HCT116 (cell line): ENCODE results near the gene FAM53B. TPM values are rescaled to one million over a fixed set of nuclear protein-coding genes. Genes with fewer than 3 reads are reported as not detected.

ENCODE experiments used
- ATAC-seq: fragments of 200-7000 bp; cut with Tn5 transposase; 2 replicates; pipeline ENCODE4 v1.9.1; 2020; ENCODE audit warnings: mild to moderate bottlenecking, moderate library complexity
- BruUV-seq: library from RNA; stranded (reverse); fragments of 400-500 nt; replicated peaks from 2 replicates; lab custom pipeline; 2021; lab: Mats Ljungman, UMichigan
- CTCF ChIA-PET: fragments of 300-600 bp; sonication (Branson Sonifier 250); formaldehyde crosslinking; loops from one replicate; lab custom pipeline; 2021; ENCODE audit warnings: antibody characterized with exemption; lab: Charles Lee
- POLR2A ChIA-PET: fragments of 300-600, 350-600 bp; sonication (Branson Sonifier 250); formaldehyde crosslinking; loops from one replicate; lab custom pipeline; 2021; ENCODE audit warnings: antibody characterized with exemption; lab: Charles Lee
- RAD21 ChIA-PET, 2 experiments: fragments of 300-600 bp; sonication (Branson Sonifier 250); formaldehyde crosslinking; loops; one replicate each; lab custom pipeline; 2023; ENCODE audit warnings: low total read pairs in 2 of 2; ENCODE audit not compliant: uncharacterized antibody in 2 of 2, unreplicated experiment in 2 of 2, low non-redundant PET in 1 of 2; lab: Charles Lee
- DNase-seq: peaks from one replicate; pipeline ENCODE4 v3.0.0-alpha.2; 2010; ENCODE audit warnings: low read depth, low spot score
- H2AFZ ChIP-seq: fragments of 200-600 bp; shearing (Covaris generic), sonication (generic); 2 replicates; pipeline ENCODE4 v1.6.1; 2017; ENCODE audit warnings: low read depth, mixed run types, mixed read lengths, antibody characterized with exemption, low read length; ENCODE audit not compliant: poor library complexity, severe bottlenecking
- H3K27ac ChIP-seq: 2 replicates; pipeline ENCODE4 v1.5.1; 2012; ENCODE audit warnings: low read depth, low read length
- H3K27me3 ChIP-seq: fragments of 200-600 bp; sonication (generic); 2 replicates; pipeline ENCODE4 v1.6.1; 2016; ENCODE audit warnings: mixed run types, low read length, mixed read lengths; ENCODE audit not compliant: insufficient read depth
- H3K36me3 ChIP-seq, 2 experiments: fragments of 200-500 bp in 1 of 2; fragments of 200-600 bp in 1 of 2; sonication (Bioruptor generic) in 1 of 2; sonication (generic) in 1 of 2; 2 replicates each; pipeline versions ENCODE4 v1.5.1 to v1.6.1; 2014 to 2016; ENCODE audit warnings: low read length in 2 of 2, inconsistent platforms in 1 of 2, mixed read lengths in 1 of 2, mixed run types in 1 of 2; ENCODE audit not compliant: insufficient read depth in 2 of 2, control insufficient read depth in 1 of 2
- H3K4me1 ChIP-seq, 2 experiments: fragments of 200-600 bp in 1 of 2; sonication (generic) in 1 of 2; 2 replicates each; pipeline versions ENCODE4 v1.5.1 to v1.6.1; 2012 to 2017; ENCODE audit warnings: low read length in 2 of 2, inconsistent platforms in 1 of 2, mild to moderate bottlenecking in 1 of 2, mixed read lengths in 1 of 2, mixed run types in 1 of 2, moderate library complexity in 1 of 2; ENCODE audit not compliant: insufficient read depth in 2 of 2, control insufficient read depth in 1 of 2
- H3K4me2 ChIP-seq: fragments of 200-600 bp; sonication (generic); 2 replicates; pipeline ENCODE4 v1.6.1; 2017; ENCODE audit warnings: mixed run types, low read length, mixed read lengths
- H3K4me3 ChIP-seq, 2 experiments: fragments of 200-600 bp in 1 of 2; sonication (generic) in 1 of 2; replicated peaks in 1 of 2; 2 replicates each; pipeline ENCODE4 v1.5.1; 2011 to 2016; ENCODE audit warnings: low read length in 2 of 2, control low read depth in 1 of 2, low read depth in 1 of 2, mild to moderate bottlenecking in 1 of 2, mixed read lengths in 1 of 2, mixed run types in 1 of 2
- H3K79me2 ChIP-seq: fragments of 200-600 bp; sonication (generic); 2 replicates; pipeline ENCODE4 v1.6.1; 2017; ENCODE audit warnings: mild to moderate bottlenecking, mixed run types, low read length, moderate library complexity, mixed read lengths; ENCODE audit not compliant: insufficient read depth
- H3K9ac ChIP-seq: fragments of 200-600 bp; sonication (generic); 2 replicates; pipeline ENCODE4 v1.6.1; 2016; ENCODE audit warnings: low read length, mixed read lengths
- H3K9me2 ChIP-seq: fragments of 200-600 bp; sonication (generic), shearing (Covaris generic); 2 replicates; pipeline ENCODE4 v1.6.1; 2017; ENCODE audit warnings: mixed run types, mild to moderate bottlenecking, moderate library complexity; ENCODE audit not compliant: insufficient read depth
- H3K9me3 ChIP-seq, 2 experiments: fragments of 200-500 bp in 1 of 2; fragments of 200-600 bp in 1 of 2; sonication (Bioruptor generic) in 1 of 2; sonication (generic) in 1 of 2; 2 replicates each; pipeline ENCODE4 v1.6.1; 2014 to 2017; ENCODE audit warnings: low read length in 2 of 2, mixed read lengths in 2 of 2, inconsistent platforms in 1 of 2, low read depth in 1 of 2, mild to moderate bottlenecking in 1 of 2, mixed run types in 1 of 2, moderate library complexity in 1 of 2; ENCODE audit not compliant: control insufficient read depth in 1 of 2, insufficient read depth in 1 of 2
- H4K20me1 ChIP-seq: fragments of 200-600 bp; sonication (generic), shearing (Covaris generic); 2 replicates; pipeline ENCODE4 v1.6.1; 2017; ENCODE audit warnings: mixed run types, mild to moderate bottlenecking, moderate library complexity; ENCODE audit not compliant: insufficient read depth
- CBX3 ChIP-seq: IDR thresholded peaks from 2 replicates; pipeline ENCODE4 v1.6.1; 2012; ENCODE audit warnings: low read depth
- CEBPB ChIP-seq: IDR thresholded peaks from 2 replicates; pipeline ENCODE4 v1.6.1; 2012; ENCODE audit warnings: low read depth
- EGR1 ChIP-seq: IDR thresholded peaks from 2 replicates; pipeline ENCODE4 v1.6.1; 2012; ENCODE audit warnings: low read depth
- EZH2 ChIP-seq: fragments of 200-600 bp; sonication (generic); IDR thresholded peaks from 2 replicates; pipeline ENCODE4 v1.6.1; 2017; ENCODE audit warnings: antibody characterized with exemption, mixed run types
- POLR2A ChIP-seq: IDR thresholded peaks from 2 replicates; pipeline ENCODE4 v1.7.0; 2011; ENCODE audit warnings: borderline replicate concordance; ENCODE audit not compliant: insufficient read depth, insufficient read length; ENCODE audit errors: extremely low read depth
- RAD21 ChIP-seq: IDR thresholded peaks from 2 replicates; pipeline ENCODE4 v1.6.1; 2012; ENCODE audit warnings: low read depth, mild to moderate bottlenecking
- TCF7L2 ChIP-seq: IDR thresholded peaks from 2 replicates; pipeline ENCODE4 v1.7.0; 2011; ENCODE audit warnings: borderline replicate concordance, inconsistent platforms; ENCODE audit not compliant: insufficient read depth, insufficient read length; ENCODE audit errors: extremely low read depth
- YY1 ChIP-seq: IDR thresholded peaks from 2 replicates; pipeline ENCODE4 v1.6.1; 2011; ENCODE audit warnings: low read length, low read depth, moderate library complexity, mild to moderate bottlenecking; ENCODE audit not compliant: insufficient replicate concordance; ENCODE audit errors: extremely low read depth
- ZNF274 ChIP-seq: fragments of 200-500 bp; sonication (Bioruptor generic); IDR thresholded peaks from 2 replicates; pipeline ENCODE4 v1.6.1; 2014; ENCODE audit warnings: mild to moderate bottlenecking, low read depth, low read length, inconsistent platforms
- intact Hi-C: fragments of 100-400 bp; cut with micrococcal nuclease; formaldehyde crosslinking; loops from 2 replicates; pipeline ENCODE4 v1.10.0; 2022
- total RNA-seq: library from RNA; stranded (reverse); gene quantifications from one replicate; pipeline ENCODE4 v1.2.1, GENCODE V29; 2021; ENCODE audit not compliant: unreplicated experiment
- TF ChIP-seq, protein P1 (sequence below): IDR thresholded peaks from 2 replicates; pipeline ENCODE4 v1.6.1; 2012
- TF ChIP-seq, protein P2 (sequence below): IDR thresholded peaks from 2 replicates; pipeline ENCODE4 v1.6.1; 2011; ENCODE audit warnings: mild to moderate bottlenecking, low read length, moderate library complexity; ENCODE audit not compliant: insufficient replicate concordance; ENCODE audit errors: extremely low read depth

The FAM53B gene
- total RNA-seq, 1 experiment from 2014 or later = 19.6 TPM

DNA sequence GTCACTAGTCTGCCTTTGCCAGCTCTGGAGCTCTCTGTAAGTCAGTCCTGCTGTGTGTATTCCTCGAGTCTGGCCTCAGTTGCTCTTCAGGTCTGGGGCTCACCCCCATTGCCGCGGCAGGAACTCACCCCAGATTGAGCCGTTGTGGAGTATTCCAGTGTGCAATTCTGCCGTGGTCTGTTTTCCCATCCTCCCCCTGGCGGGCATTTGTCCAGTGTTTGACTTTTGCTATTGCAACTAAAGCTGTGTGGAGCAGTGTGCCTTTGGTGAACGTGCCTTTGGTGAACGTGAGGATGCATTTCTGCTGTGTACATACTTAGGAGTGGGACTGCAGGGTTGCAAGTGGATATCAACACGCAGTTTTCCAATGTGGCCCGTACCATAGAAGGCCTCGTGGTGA lies 134.5 kb downstream of the FAM53B start:
- intact Hi-C loops = no loop called here
- H4K20me1 ChIP-seq = no peaks in the 10 kb centered on the region
- H3K4me3 ChIP-seq = no peak overlapping the region
- TF ChIP-seq, protein P1, sequence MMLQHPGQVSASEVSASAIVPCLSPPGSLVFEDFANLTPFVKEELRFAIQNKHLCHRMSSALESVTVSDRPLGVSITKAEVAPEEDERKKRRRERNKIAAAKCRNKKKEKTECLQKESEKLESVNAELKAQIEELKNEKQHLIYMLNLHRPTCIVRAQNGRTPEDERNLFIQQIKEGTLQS = no peak
- TF ChIP-seq CBX3 (no peak), TCF7L2 (no peak), POLR2A (no peak), ZNF274 (no peak), YY1 (no peak), CEBPB (no peak), EZH2 (no peak), EGR1 (no peak), RAD21 (no peak)
- TF ChIP-seq, protein P2, sequence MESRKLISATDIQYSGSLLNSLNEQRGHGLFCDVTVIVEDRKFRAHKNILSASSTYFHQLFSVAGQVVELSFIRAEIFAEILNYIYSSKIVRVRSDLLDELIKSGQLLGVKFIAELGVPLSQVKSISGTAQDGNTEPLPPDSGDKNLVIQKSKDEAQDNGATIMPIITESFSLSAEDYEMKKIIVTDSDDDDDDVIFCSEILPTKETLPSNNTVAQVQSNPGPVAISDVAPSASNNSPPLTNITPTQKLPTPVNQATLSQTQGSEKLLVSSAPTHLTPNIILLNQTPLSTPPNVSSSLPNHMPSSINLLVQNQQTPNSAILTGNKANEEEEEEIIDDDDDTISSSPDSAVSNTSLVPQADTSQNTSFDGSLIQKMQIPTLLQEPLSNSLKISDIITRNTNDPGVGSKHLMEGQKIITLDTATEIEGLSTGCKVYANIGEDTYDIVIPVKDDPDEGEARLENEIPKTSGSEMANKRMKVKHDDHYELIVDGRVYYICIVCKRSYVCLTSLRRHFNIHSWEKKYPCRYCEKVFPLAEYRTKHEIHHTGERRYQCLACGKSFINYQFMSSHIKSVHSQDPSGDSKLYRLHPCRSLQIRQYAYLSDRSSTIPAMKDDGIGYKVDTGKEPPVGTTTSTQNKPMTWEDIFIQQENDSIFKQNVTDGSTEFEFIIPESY = no peak
- H3K9ac ChIP-seq = no peak overlapping the region
- no peak overlapping the region for H3K27ac ChIP-seq
- ATAC-seq = no peak
- no peaks in the 10 kb centered on the region for H3K9me2 ChIP-seq
- BruUV-seq = no TSS peak
- H3K9me3 ChIP-seq = no peaks in the 10 kb centered on the region
- POLR2A ChIA-PET = no interaction called here
- no peak overlapping the region for H2AFZ ChIP-seq
- H3K36me3 ChIP-seq = no peaks in the 10 kb centered on the region
- CTCF ChIA-PET = no interaction called here
- no peak overlapping the region for H3K4me2 ChIP-seq
- no peaks in the 10 kb centered on the region for H3K79me2 ChIP-seq
- H3K27me3 ChIP-seq = no peaks in the 10 kb centered on the region
- RAD21 ChIA-PET = no interaction called here
- H3K4me1 ChIP-seq = peaks cover 7 to 14% of the 10 kb centered on the region in 2 experiments; a peak in 3 of 4 replicates
- DNase-seq = no peak
